HepG2 (cell line): ENCODE results near the gene SNAI1. TPM values are rescaled to one million over a fixed set of nuclear protein-coding genes. Genes with fewer than 3 reads are reported as not detected.

Source experiments
- BHLHE40 ChIP-seq: IDR thresholded peaks from 2 replicates; pipeline ENCODE4 v1.6.1; 2011; ENCODE audit warnings: low read length, improper control_type of control experiment
- MAFK ChIP-seq, 2 experiments: IDR thresholded peaks in 1 of 2; conservative IDR thresholded peaks in 1 of 2; 2 replicates each; pipeline ENCODE4 v1.6.1; 2011; ENCODE audit warnings: improper control_type of control experiment in 2 of 2, low read length in 2 of 2
- NAIF1 ChIP-seq: sonication (generic); formaldehyde crosslinking; IDR thresholded peaks from 2 replicates; pipeline ENCODE4 v1.5.0; 2020; ENCODE audit warnings: mild to moderate bottlenecking, missing genetic modification reagents, borderline replicate concordance
- RBM39 ChIP-seq: fragments of 200-400 bp; formaldehyde crosslinking; IDR thresholded peaks from one replicate; pipeline ENCODE4 v1.6.1; 2018; ENCODE audit warnings: antibody characterized with exemption, mild to moderate bottlenecking, low read depth, low read length; ENCODE audit not compliant: poor library complexity, severe bottlenecking
- RXRB ChIP-seq: IDR thresholded peaks from 2 replicates; pipeline ENCODE4 v1.6.1; 2016; ENCODE audit warnings: borderline replicate concordance, missing genetic modification reagents, missing compliant biosample characterization
- SNRNP70 ChIP-seq: fragments of 200-400 bp; formaldehyde crosslinking; IDR thresholded peaks from 2 replicates; pipeline ENCODE4 v1.6.1; 2017; ENCODE audit warnings: mild to moderate bottlenecking, low read depth, low read length, moderate library complexity
- ZNF136 ChIP-seq: sonication (generic); formaldehyde crosslinking; IDR thresholded peaks from 2 replicates; pipeline ENCODE4 v1.8.1; 2022; ENCODE audit warnings: low read depth, mild to moderate bottlenecking, moderate library complexity, missing genetic modification reagents
- ZNF143 ChIP-seq: sonication (generic); formaldehyde crosslinking; IDR thresholded peaks from 2 replicates; pipeline ENCODE4 v1.4.0; 2020; ENCODE audit warnings: missing genetic modification reagents
- ZNF205 ChIP-seq: IDR thresholded peaks from 2 replicates; pipeline ENCODE4 v1.6.1; 2018; ENCODE audit warnings: missing biosample characterization, missing genetic modification reagents
- ZNF614 ChIP-seq: IDR thresholded peaks from 2 replicates; pipeline ENCODE4 v1.6.1; 2018; ENCODE audit warnings: missing biosample characterization, missing genetic modification reagents, inconsistent platforms, borderline replicate concordance
- polyA plus RNA-seq, 8 experiments: library from polyadenylated mRNA; depleted of rRNA in 3 of 8; stranded (reverse) in 7 of 8; unstranded in 1 of 8; fragments of >200 nt; fragmentation: Illumina TruSeq in 4 of 8; extraction: Trizol in 4 of 8; gene quantifications; 2 replicates each; pipeline versions ENCODE4 v1.2.1 to v1.2.3, GENCODE V29; 2011 to 2016; ENCODE audit warnings: low read depth in 4 of 8, missing spikeins in 1 of 8, mixed read lengths in 1 of 8; ENCODE audit not compliant: insufficient read depth in 1 of 8
- total RNA-seq, 5 experiments: library from RNA; depleted of rRNA; stranded (reverse); fragments of >200 nt; fragmentation: Illumina TruSeq; extraction: Trizol; gene quantifications; 2 replicates each; pipeline ENCODE4 v1.2.3, GENCODE V29; 2016; ENCODE audit warnings: low read depth in 1 of 5
- TF ChIP-seq, protein P1 (sequence below): sonication (generic); formaldehyde crosslinking; IDR thresholded peaks from one replicate; pipeline ENCODE4 v1.5.1; 2020; ENCODE audit warnings: mild to moderate bottlenecking, missing genetic modification reagents; ENCODE audit errors: not compliant biosample characterization
- TF ChIP-seq, protein P2 (sequence below): sonication (generic); formaldehyde crosslinking; IDR thresholded peaks from 2 replicates; pipeline ENCODE4 v1.4.0; 2020; ENCODE audit warnings: missing genetic modification reagents, mild to moderate bottlenecking, borderline replicate concordance
- TF ChIP-seq, protein P3 (sequence below): sonication (generic); formaldehyde crosslinking; IDR thresholded peaks from 2 replicates; pipeline ENCODE4 v1.4.0; 2020; ENCODE audit warnings: missing genetic modification reagents
- TF ChIP-seq, protein P4 (sequence below): sonication (generic); formaldehyde crosslinking; IDR thresholded peaks from 2 replicates; pipeline ENCODE4 v1.8.0; 2022; ENCODE audit warnings: mild to moderate bottlenecking, missing genetic modification reagents, moderate library complexity

SNAI1 gene
- total and polyA plus RNA-seq, 2 of the 13 experiments (the other 11 are each of a cell fraction or from before 2014, with no cell fraction given): 1.3 to 1.4 TPM

DNA sequence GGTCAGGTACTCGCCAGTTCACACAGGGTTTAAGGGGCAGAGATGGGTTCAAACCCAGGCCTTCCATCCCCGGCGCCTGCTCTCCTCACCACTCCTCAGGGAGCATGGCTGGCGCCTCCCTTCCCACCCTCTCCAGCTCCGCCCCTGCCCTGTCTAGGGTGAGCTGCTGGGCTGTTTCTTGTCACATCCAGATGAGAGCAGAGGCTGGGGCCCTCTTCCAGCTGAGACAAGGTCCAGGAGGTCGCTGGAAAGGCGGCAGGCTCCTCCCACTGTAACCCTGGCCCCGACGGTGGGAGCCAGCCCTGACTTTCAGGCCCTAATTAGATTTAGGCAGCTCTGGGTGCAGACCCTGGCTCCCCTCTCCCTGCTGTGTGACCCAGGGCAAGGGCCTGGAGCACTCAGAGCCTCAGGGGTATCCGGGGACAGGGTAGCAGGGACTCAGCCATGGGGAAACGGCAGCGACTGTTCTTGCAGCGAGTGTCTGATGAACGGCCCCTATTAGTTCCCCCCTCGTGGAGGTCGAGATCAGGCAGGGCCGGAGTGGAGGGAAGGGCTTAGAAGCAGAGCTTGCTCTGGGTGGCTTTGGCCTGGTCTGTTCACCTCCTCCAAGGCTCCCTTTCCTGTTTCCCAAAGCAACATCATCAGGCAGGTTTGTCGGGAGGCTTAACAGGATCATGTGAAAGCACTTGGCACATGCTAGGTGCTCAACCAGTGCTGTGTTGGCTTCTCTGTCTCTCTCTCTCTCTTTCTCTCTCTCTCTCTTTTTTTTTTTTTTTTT lies 33.4 kb downstream of the SNAI1 start (continued):
- TF ChIP-seq, protein P1, sequence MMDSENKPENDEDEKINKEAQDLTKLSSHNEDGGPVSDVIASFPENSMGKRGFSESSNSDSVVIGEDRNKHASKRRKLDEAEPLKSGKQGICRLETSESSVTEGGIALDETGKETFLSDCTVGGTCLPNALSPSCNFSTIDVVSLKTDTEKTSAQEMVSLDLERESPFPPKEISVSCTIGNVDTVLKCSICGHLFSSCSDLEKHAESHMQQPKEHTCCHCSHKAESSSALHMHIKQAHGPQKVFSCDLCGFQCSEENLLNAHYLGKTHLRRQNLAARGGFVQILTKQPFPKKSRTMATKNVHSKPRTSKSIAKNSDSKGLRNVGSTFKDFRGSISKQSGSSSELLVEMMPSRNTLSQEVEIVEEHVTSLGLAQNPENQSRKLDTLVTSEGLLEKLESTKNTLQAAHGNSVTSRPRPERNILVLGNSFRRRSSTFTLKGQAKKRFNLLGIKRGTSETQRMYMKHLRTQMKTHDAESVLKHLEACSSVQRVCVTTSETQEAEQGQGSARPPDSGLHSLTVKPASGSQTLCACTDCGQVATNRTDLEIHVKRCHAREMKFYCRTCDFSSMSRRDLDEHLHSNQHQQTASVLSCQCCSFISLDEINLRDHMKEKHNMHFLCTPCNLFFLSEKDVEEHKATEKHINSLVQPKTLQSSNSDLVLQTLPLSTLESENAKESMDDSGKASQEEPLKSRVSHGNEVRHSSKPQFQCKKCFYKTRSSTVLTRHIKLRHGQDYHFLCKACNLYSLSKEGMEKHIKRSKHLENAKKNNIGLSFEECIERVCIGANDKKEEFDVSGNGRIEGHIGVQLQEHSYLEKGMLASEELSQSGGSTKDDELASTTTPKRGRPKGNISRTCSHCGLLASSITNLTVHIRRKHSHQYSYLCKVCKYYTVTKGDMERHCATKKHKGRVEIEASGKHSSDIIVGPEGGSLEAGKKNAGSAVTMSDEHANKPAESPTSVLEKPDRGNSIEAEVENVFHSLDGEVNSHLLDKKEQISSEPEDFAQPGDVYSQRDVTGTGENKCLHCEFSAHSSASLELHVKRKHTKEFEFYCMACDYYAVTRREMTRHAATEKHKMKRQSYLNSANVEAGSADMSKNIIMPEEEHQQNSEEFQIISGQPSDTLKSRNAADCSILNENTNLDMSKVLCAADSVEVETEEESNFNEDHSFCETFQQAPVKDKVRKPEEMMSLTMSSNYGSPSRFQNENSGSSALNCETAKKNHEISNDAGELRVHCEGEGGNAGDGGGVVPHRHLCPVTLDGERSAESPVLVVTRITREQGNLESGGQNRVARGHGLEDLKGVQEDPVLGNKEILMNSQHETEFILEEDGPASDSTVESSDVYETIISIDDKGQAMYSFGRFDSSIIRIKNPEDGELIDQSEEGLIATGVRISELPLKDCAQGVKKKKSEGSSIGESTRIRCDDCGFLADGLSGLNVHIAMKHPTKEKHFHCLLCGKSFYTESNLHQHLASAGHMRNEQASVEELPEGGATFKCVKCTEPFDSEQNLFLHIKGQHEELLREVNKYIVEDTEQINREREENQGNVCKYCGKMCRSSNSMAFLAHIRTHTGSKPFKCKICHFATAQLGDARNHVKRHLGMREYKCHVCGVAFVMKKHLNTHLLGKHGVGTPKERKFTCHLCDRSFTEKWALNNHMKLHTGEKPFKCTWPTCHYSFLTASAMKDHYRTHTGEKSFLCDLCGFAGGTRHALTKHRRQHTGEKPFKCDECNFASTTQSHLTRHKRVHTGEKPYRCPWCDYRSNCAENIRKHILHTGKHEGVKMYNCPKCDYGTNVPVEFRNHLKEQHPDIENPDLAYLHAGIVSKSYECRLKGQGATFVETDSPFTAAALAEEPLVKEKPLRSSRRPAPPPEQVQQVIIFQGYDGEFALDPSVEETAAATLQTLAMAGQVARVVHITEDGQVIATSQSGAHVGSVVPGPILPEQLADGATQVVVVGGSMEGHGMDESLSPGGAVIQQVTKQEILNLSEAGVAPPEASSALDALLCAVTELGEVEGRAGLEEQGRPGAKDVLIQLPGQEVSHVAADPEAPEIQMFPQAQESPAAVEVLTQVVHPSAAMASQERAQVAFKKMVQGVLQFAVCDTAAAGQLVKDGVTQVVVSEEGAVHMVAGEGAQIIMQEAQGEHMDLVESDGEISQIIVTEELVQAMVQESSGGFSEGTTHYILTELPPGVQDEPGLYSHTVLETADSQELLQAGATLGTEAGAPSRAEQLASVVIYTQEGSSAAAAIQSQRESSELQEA (CRISPR knock-in tag): peak; percentile 69
- TF ChIP-seq RXRB (CRISPR knock-in tag) (0 out of 2 replicates have a peak, but pooled peaks have one; percentile 9), RBM39 (no peak), ZNF143 (CRISPR knock-in tag) (no peak), ZNF614 (CRISPR knock-in tag) (peak; percentile 78; the same call in 1 of the 2 replicates), BHLHE40 (no peak), ZNF136 (CRISPR knock-in tag) (peak; percentile 64; the same call in 1 of the 2 replicates), NAIF1 (CRISPR knock-in tag) (no peak), ZNF205 (no peak; the same call in 1 of the 2 replicates), MAFK (conservative IDR thresholded peaks at IDR 0.05 in 1 of 2, IDR thresholded peaks at IDR 0.05 in 1 of 2; ENCODE audit: low read length in 2 of 2) (no peak), SNRNP70 (no peak)
- TF ChIP-seq, protein P2, sequence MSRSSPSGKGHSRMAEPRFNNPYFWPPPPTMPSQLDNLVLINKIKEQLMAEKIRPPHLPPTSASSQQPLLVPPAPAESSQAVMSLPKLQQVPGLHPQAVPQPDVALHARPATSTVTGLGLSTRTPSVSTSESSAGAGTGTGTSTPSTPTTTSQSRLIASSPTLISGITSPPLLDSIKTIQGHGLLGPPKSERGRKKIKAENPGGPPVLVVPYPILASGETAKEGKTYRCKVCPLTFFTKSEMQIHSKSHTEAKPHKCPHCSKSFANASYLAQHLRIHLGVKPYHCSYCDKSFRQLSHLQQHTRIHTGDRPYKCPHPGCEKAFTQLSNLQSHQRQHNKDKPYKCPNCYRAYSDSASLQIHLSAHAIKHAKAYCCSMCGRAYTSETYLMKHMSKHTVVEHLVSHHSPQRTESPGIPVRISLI (CRISPR knock-in tag): 0 out of 2 replicates have a peak, but pooled peaks have one; percentile 18
- TF ChIP-seq, protein P3, sequence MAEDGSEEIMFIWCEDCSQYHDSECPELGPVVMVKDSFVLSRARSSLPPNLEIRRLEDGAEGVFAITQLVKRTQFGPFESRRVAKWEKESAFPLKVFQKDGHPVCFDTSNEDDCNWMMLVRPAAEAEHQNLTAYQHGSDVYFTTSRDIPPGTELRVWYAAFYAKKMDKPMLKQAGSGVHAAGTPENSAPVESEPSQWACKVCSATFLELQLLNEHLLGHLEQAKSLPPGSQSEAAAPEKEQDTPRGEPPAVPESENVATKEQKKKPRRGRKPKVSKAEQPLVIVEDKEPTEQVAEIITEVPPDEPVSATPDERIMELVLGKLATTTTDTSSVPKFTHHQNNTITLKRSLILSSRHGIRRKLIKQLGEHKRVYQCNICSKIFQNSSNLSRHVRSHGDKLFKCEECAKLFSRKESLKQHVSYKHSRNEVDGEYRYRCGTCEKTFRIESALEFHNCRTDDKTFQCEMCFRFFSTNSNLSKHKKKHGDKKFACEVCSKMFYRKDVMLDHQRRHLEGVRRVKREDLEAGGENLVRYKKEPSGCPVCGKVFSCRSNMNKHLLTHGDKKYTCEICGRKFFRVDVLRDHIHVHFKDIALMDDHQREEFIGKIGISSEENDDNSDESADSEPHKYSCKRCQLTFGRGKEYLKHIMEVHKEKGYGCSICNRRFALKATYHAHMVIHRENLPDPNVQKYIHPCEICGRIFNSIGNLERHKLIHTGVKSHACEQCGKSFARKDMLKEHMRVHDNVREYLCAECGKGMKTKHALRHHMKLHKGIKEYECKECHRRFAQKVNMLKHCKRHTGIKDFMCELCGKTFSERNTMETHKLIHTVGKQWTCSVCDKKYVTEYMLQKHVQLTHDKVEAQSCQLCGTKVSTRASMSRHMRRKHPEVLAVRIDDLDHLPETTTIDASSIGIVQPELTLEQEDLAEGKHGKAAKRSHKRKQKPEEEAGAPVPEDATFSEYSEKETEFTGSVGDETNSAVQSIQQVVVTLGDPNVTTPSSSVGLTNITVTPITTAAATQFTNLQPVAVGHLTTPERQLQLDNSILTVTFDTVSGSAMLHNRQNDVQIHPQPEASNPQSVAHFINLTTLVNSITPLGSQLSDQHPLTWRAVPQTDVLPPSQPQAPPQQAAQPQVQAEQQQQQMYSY (CRISPR knock-in tag): no peak
- TF ChIP-seq, protein P4, sequence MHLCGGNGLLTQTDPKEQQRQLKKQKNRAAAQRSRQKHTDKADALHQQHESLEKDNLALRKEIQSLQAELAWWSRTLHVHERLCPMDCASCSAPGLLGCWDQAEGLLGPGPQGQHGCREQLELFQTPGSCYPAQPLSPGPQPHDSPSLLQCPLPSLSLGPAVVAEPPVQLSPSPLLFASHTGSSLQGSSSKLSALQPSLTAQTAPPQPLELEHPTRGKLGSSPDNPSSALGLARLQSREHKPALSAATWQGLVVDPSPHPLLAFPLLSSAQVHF (CRISPR knock-in tag): no peak
